ENCODE results near the gene CCDC88B.
A peak's percentile ranks its signal among the peaks of the same experiment; 100 is the strongest.

The CCDC88B gene

DNA sequence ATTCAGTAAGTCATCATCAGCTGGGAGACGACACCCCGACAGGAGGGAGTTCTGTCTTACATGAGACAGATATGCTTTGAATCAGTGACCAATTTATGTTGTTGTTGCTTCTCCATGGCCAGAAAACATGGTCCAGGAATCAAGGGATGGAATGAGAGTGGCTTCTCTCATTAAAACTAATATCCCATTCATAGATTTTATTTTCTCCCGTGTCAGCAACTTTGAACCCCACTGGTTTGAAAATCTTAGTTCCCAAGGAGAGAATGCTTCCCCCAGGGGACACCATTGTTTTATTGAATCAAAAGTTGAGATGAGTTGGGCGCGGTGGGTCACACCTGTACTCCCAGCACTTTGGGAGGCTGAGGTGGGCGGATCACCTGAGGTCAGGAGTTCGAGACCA lies 61.8 kb downstream of the CCDC88B start:
- TF ChIP-seq, protein P1, sequence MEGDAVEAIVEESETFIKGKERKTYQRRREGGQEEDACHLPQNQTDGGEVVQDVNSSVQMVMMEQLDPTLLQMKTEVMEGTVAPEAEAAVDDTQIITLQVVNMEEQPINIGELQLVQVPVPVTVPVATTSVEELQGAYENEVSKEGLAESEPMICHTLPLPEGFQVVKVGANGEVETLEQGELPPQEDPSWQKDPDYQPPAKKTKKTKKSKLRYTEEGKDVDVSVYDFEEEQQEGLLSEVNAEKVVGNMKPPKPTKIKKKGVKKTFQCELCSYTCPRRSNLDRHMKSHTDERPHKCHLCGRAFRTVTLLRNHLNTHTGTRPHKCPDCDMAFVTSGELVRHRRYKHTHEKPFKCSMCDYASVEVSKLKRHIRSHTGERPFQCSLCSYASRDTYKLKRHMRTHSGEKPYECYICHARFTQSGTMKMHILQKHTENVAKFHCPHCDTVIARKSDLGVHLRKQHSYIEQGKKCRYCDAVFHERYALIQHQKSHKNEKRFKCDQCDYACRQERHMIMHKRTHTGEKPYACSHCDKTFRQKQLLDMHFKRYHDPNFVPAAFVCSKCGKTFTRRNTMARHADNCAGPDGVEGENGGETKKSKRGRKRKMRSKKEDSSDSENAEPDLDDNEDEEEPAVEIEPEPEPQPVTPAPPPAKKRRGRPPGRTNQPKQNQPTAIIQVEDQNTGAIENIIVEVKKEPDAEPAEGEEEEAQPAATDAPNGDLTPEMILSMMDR (IDR thresholded peaks at IDR 0.05; ENCODE audit: low read length, missing control alignments): no peak
- H3K4me3 ChIP-seq (replicated peaks; ENCODE audit: low read depth, low read length): no peak overlapping the region

DNA sequence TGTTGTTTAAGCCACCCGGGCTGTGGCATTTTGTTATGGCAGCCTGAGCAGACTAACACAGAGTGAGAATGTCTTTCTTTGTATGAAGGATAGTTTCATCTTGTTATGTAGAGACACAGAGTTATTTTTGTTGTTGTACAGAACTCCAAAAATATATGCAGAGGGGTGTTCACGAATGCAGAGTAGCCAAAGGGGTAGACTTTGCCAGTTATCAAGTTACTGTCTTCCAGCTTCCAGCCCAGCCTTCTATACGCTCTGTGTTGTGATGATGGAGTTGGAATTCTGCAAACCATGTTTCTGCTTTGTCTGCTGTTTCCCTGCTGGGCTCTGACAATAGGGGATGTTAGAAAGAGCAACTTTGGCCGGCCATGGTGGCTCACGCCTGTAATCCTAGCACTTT lies 63.1 kb downstream of the CCDC88B start:
- no peak overlapping the region for H3K4me3 ChIP-seq (replicated peaks; ENCODE audit: low read depth, low read length)
- TF ChIP-seq, protein P1 (IDR thresholded peaks at IDR 0.05; ENCODE audit: low read length, missing control alignments): no peak
- DNase-seq (ENCODE audit: low read depth): no peak

More for the DNA sequence above, 61.8 kb downstream of the CCDC88B start:
- DNase-seq (ENCODE audit: low read depth): no peak

DNA sequence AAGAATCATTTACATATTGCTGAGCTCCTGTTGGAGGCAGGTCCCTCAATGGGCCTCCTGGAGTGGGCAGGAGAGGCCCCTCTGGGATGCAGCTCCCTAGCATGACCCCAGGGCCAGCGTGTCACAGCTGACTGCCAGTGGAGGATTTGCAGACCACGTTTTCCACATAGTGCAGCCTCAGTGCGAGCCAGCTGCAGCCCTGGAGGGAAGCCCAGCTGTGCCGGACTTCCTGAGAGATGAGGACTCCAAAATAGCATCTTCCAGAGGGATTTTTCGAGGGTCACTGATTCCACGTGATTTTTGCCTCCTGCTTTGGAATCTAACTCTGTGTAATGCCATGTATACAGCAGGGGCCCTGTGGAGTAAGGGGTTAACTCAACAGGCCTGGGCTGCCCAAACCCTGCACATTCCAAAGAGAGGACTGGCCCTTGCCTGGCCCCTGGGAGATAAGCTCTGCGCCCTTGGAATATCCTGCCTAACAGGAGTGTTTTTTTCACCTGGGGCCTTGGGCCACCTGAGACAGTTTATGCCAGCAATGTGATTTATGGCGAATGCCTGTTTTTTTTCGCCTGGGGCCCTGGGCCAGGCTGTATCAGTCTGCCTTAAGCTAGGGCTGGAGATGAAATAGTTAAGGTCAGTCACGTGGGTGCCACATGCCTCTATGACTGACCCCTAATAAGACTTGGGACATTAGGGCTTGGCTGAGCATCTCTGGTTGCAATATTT lies 66.4 kb downstream of the CCDC88B start:
- DNase-seq (ENCODE audit: low read depth): peak; percentile 25
- no peak overlapping the region for H3K4me3 ChIP-seq (replicated peaks; ENCODE audit: low read depth, low read length)
- TF ChIP-seq, protein P1 (IDR thresholded peaks at IDR 0.05; ENCODE audit: low read length, missing control alignments): no peak
